GM18505 (cell line): ENCODE measurements around the gene GRIN1.

Experiments
- ATAC-seq: cut with Tn5 transposase; IDR thresholded peaks from one replicate; pipeline ENCODE4 v1.9.1; 2021; ENCODE audit not compliant: unreplicated experiment
- POLR2A ChIP-seq: IDR thresholded peaks from 4 replicates; pipeline ENCODE4 v1.6.1; 2011; ENCODE audit warnings: borderline replicate concordance; ENCODE audit not compliant: insufficient read depth, insufficient read length; ENCODE audit errors: extremely low read depth

Gene GRIN1

DNA sequence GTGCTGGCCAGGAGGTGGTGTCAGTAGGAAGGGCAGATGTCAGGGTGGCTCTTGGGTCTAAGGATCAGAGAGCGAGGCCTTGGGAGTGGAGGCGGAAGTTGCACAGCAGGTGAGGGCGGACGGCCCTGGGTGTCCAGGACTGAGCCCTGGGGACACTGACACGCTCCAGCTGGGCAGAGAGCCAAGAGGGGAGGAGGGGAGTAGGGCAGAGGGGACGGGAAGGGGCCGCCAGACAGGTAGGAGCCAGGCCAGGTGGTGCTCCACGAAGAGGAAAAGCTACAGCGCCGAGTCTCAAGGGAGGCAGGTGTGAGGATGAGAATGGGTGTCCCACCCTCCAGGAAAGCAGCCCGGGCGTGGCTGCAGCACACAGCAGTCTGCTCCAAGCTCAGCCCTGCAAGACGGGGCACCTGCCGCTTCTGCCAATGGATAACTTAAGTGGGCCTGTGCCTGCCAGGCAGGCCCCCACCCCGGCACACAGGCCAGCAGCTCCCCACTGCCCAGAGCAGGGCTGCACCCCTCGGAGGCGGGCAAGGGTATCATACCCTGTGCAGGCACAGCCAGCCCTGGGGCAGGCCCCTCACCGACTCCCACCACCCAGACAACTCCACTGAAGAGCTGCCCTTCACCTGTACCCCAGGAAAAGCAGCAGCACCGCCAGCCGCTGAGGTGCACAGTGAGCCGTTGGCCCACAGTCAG lies 56.7 kb downstream of the GRIN1 start:
- TF ChIP-seq POLR2A, result no peak
- ATAC-seq, result no peak

- ATAC-seq, result no peak
These were observed 59.3 kb downstream of the GRIN1 start for GRCh38 chr9:137198051-137198901.

DNA sequence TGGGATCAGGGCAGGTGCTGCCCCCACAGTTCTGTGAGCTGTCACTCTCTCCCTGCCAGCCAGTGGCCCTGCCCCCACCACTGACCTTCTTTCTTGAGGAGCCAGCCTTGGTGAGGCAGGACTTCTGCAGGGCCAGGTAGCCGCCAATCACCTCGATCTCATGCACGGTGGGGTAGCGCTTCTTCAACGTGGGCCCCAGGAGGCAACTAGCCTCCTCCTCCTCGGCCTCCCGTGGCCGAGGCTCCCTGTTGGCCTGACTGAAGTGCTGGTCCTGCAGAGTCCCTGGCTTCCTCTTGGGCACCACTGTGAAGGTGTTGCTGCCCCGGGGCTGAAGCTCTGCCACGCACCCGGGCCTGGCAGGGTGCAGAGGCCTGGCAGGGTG lies 59.9 kb downstream of the GRIN1 start:
- no peak for TF ChIP-seq POLR2A
- no peak for ATAC-seq

More at GRCh38 chr9:137198051-137198901, 59.3 kb downstream of the GRIN1 start:
- TF ChIP-seq POLR2A, result no peak

DNA sequence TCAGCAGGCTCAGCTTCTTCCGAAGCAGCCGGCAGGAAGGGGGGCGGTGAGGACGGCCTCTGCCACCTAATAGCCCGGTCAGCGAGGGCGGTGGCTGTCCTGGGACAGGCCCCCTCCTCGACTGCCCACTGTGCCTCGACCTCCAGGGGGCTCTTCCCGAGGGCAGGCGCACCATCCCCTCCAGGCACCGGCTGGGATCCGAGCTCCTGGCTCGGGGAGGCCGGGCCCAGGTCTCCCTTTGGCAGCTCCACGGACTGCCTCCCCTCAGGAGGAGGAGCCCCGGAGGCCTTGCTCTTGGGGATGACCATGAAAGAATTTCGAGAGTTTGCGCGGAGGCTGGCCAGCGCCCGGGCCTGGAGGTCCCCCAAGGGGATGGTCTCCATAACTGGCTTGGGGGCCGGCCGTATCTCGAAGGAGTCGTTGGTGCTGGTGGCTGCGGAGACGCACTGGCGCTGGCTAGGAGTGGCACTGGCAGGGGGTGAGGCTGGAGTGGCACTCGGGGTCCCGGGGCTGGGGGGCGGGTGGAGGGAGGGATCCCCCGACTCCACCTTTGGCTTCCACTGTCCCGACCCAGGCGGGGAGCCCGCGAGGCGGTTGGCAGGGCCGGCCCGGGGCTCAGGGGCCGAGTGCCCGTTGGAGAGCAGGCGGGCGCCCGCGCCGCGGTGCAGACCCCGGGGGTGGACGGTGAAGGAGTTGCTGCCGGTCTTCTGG lies 60.6 kb downstream of the GRIN1 start:
- no peak for TF ChIP-seq POLR2A
- no peak for ATAC-seq

- peak; percentile 83 for ATAC-seq
- TF ChIP-seq POLR2A, result peak; percentile 89
These were observed 61.6 kb downstream of the GRIN1 start, which contains the start of gene TPRN for GRCh38 chr9:137200311-137201204. Gene TPRN (minus strand): TSS chr9:137200741. CDS start chr9:137200711, 30 bp downstream.

GRCh38 chr9:137201205-137201868 lies 62.4 kb downstream of the GRIN1 start:
- TF ChIP-seq POLR2A, result no peak
- no peak for ATAC-seq

DNA sequence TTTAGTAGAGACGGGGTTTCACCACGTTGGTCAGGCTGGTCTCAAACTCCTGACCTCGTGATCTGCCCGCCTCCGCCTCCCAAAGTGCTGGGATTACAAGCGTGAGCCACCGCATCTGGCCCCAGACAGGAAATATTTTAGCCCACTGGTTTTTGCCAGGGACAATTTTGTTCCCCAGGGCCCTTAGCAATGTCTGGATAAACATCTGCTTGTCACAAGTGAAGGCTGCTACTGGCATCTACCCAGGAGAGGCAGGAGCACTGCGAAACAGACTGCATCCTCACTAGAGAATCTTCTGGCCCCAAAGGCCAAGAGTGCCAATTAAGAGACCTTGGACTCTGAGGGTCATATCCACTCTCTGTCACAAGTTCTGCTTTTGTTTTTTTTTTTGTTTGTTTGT lies 64.0 kb downstream of the GRIN1 start:
- ATAC-seq, result no peak
- TF ChIP-seq POLR2A, result no peak

DNA sequence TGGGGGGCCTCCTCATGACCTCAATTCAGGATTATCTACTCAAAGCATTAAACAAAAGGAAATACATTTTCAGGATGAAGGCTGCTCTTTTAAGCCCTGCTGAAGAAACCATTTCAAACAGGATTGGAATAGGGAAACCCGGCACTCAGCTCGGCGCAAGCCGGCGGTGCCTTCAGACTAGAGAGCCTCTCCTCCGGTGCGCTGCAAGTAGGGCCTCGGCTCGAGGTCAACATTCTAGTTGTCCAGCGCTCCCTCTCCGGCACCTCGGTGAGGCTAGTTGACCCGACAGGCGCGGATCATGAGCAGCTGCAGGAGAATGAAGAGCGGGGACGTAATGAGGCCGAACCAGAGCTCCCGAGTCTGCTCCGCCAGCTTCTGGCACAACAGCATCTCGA lies 65.8 kb downstream of the GRIN1 start:
- ATAC-seq, result no peak
- no peak for TF ChIP-seq POLR2A

- TF ChIP-seq POLR2A, result peak; percentile 89
- ATAC-seq, result peak; percentile 39
These were observed 66.4 kb downstream of the GRIN1 start, which contains the start of the genes NDOR1 and TMEM203 for GRCh38 chr9:137205126-137206069. Gene NDOR1 (plus strand): TSS chr9:137205700. CDS start chr9:137205778, 78 bp downstream. Gene TMEM203 (minus strand): TSS chr9:137205648. CDS start chr9:137205414, 234 bp downstream.

- no peak for ATAC-seq
- TF ChIP-seq POLR2A, result no peak
These were observed 67.6 kb downstream of the GRIN1 start for GRCh38 chr9:137206602-137207001.

DNA sequence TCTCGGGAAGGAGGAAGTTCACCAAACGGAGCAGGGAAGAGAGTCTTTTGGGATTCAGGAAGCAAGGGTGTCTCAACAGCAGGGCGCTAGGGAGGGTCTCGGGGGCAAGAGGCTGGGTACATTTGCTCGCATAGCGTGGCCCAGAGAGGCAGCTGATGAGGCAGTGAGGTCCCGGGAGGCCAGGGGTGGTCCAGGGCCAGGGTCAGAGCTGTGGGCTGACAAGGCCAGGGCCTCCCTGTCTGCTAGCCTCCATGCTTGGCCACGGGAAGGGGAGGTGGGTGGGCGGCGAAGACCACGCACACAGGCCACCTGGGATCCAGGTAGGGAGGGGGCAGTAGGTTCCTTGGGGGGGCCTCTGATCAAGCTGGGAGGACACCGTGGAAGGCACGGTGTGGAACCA lies 72.6 kb downstream of the GRIN1 start:
- no peak for ATAC-seq
- TF ChIP-seq POLR2A, result no peak
